ENCODE measurements around the gene TMEM170B. TPM values are rescaled to one million over a fixed set of nuclear protein-coding genes. Genes with fewer than 3 reads are reported as not detected.
A peak's percentile ranks its signal among the peaks of the same experiment; 100 is the strongest.

Gene TMEM170B
- total RNA-seq, 1 experiment from 2014 or later = 3.9 TPM

GRCh38 chr6:11618533-11618932 is 81.0 kb downstream of the TMEM170B start:
- H3K36me3 ChIP-seq (ENCODE audit: low read depth) = no peaks in the 10 kb centered on the region
- no peaks in the 10 kb centered on the region for H3K79me2 ChIP-seq (ENCODE audit: low read depth)
- H3K27me3 ChIP-seq (ENCODE audit: insufficient read depth, low read depth) = no peaks in the 10 kb centered on the region
- ChIA-PET POLR2A (ENCODE audit: unreplicated experiment) (interaction anchor here (0.6 kb wide), 1 partner anchor 668 kb away, joined by 6 read pairs; no protein-coding TSS in a partner anchor), CTCF (interaction anchor here (0.7 kb wide), 1 partner anchor 33 kb away, joined by 3 read pairs; no protein-coding TSS in a partner anchor)
- peak; percentile 65 for TF ChIP-seq CTCF (conservative IDR thresholded peaks at IDR 0.05)
- no peak for TF ChIP-seq EZH2 (IDR thresholded peaks at IDR 0.05; ENCODE audit: low read depth)
- no peaks in the 10 kb centered on the region for H3K9me3 ChIP-seq (ENCODE audit: insufficient read depth, low read depth)
- no peak overlapping the region for H2AFZ ChIP-seq
- H3K9me2 ChIP-seq (ENCODE audit: insufficient read depth) = no peaks in the 10 kb centered on the region
- peaks cover 13% of the 10 kb centered on the region for H3K4me1 ChIP-seq (replicated peaks; ENCODE audit: insufficient read depth)
- H3K4me2 ChIP-seq = no peak overlapping the region
- no peak overlapping the region for H3K27ac ChIP-seq
- no TSS peak for BruUV-seq (replicated peaks)
- H4K20me1 ChIP-seq (ENCODE audit: insufficient read depth) = no peaks in the 10 kb centered on the region
- peaks cover 8% of the 10 kb centered on the region; the same call in 1 of the 2 replicates for H3F3A ChIP-seq (ENCODE audit: insufficient read depth, low read depth)
- intact Hi-C loops (cut with micrococcal nuclease; ENCODE audit: unreplicated experiment) = no loop called here
- DNase-seq = no peak
- no peak overlapping the region for H3K4me3 ChIP-seq

GRCh38 chr6:11621119-11621518 is 83.6 kb downstream of the TMEM170B start:
- Histone ChIP-seq H3F3A (ENCODE audit: insufficient read depth, low read depth) (no peaks in the 10 kb centered on the region), H3K36me3 (ENCODE audit: low read depth) (no peaks in the 10 kb centered on the region), H2AFZ (no peak overlapping the region), H3K9me2 (ENCODE audit: insufficient read depth) (no peaks in the 10 kb centered on the region), H3K4me2 (no peak overlapping the region), H4K20me1 (ENCODE audit: insufficient read depth) (no peaks in the 10 kb centered on the region), H3K4me3 (no peak overlapping the region), H3K27ac (no peak overlapping the region), H3K4me1 (replicated peaks; ENCODE audit: insufficient read depth) (no peaks in the 10 kb centered on the region), H3K9me3 (ENCODE audit: insufficient read depth, low read depth) (no peaks in the 10 kb centered on the region), H3K79me2 (ENCODE audit: low read depth) (no peaks in the 10 kb centered on the region), H3K27me3 (ENCODE audit: insufficient read depth, low read depth) (no peaks in the 10 kb centered on the region)
- TF ChIP-seq EZH2 (IDR thresholded peaks at IDR 0.05; ENCODE audit: low read depth) = no peak
- no peak for TF ChIP-seq CTCF (conservative IDR thresholded peaks at IDR 0.05)
- no TSS peak for BruUV-seq (replicated peaks)
- POLR2A ChIA-PET (ENCODE audit: unreplicated experiment) = no interaction called here
- DNase-seq = no peak
- intact Hi-C loops (cut with micrococcal nuclease; ENCODE audit: unreplicated experiment) = no loop called here
- CTCF ChIA-PET = no interaction called here

- Histone ChIP-seq H3K79me2 (ENCODE audit: low read depth) (no peaks in the 10 kb centered on the region), H3F3A (ENCODE audit: insufficient read depth, low read depth) (no peaks in the 10 kb centered on the region), H4K20me1 (ENCODE audit: insufficient read depth) (no peaks in the 10 kb centered on the region), H3K4me1 (replicated peaks; ENCODE audit: insufficient read depth) (no peaks in the 10 kb centered on the region), H3K36me3 (ENCODE audit: low read depth) (no peaks in the 10 kb centered on the region), H3K4me2 (no peak overlapping the region), H3K9me2 (ENCODE audit: insufficient read depth) (no peaks in the 10 kb centered on the region), H3K27me3 (ENCODE audit: insufficient read depth, low read depth) (no peaks in the 10 kb centered on the region), H3K4me3 (no peak overlapping the region), H2AFZ (no peak overlapping the region), H3K27ac (no peak overlapping the region), H3K9me3 (ENCODE audit: insufficient read depth, low read depth) (no peaks in the 10 kb centered on the region)
- TF ChIP-seq CTCF (conservative IDR thresholded peaks at IDR 0.05) (no peak), EZH2 (IDR thresholded peaks at IDR 0.05; ENCODE audit: low read depth) (no peak)
- CTCF ChIA-PET = no interaction called here
- intact Hi-C loops (cut with micrococcal nuclease; ENCODE audit: unreplicated experiment) = no loop called here
- no TSS peak for BruUV-seq (replicated peaks)
- DNase-seq = no peak
- POLR2A ChIA-PET (ENCODE audit: unreplicated experiment) = no interaction called here
These were observed 84.6 kb downstream of the TMEM170B start for GRCh38 chr6:11622156-11622555.

Data from PC-9 (cell line).